Activated CD4-positive, alpha-beta T cell treated with anti-CD3 and anti-CD28 coated beads for 48 hours (primary cell): ENCODE data around the gene SMAD3.

ENCODE experiments used
- DNase-seq: peaks from one replicate; pipeline ENCODE4 v3.0.0-alpha.2; 2020

SMAD3 gene

GRCh38 chr15:67167091-67167490 lies 101.7 kb downstream of the SMAD3 start:
- no peak for DNase-seq

- DNase-seq, result no peak
These were observed 103.3 kb downstream of the SMAD3 start for GRCh38 chr15:67168694-67169093.

- no peak for DNase-seq
These were observed 104.9 kb downstream of the SMAD3 start for GRCh38 chr15:67170143-67170925.

DNA sequence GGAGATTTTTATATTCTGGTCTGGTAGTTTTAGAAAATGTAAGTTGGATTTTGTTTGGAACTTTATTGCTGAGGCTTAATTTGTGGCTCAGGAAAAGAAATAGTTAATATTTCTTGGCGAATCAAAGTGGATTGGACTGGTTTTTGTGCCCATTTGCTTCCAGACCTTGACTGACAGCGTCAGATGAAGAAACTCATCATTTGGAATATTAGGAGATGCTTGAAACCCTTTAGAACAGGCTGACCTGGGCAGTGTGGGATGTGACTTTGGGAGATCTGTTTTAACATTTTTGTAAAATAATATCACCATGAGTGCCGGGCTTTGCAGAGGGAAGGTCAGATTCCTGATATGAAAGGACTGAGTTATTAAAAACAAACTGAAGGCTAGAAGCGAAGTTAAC lies 106.1 kb downstream of the SMAD3 start:
- no peak for DNase-seq

GRCh38 chr15:67172172-67172571 lies 106.8 kb downstream of the SMAD3 start:
- peak; percentile 67 for DNase-seq

GRCh38 chr15:67173005-67173404 lies 107.6 kb downstream of the SMAD3 start:
- DNase-seq, result no peak

DNA sequence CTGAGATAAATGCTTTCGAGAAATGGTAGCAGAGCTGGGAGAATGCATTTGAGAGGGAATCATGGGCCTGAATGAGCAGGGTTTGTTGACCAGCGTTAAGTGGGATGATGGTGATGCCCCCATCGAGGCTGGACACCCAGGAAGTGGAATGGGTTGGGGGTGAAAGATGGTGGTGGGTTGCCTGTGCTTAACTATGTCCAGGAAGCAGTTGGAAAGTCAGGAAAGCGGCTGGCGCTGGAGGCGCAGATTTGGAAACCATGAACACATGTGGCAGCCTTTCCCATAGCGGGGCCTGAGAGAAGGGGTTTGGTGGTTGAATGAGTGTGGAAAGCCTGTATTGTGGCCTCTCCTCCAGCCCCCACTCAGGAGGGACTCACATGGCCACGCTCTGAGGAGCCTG lies 108.4 kb downstream of the SMAD3 start:
- no peak for DNase-seq

DNA sequence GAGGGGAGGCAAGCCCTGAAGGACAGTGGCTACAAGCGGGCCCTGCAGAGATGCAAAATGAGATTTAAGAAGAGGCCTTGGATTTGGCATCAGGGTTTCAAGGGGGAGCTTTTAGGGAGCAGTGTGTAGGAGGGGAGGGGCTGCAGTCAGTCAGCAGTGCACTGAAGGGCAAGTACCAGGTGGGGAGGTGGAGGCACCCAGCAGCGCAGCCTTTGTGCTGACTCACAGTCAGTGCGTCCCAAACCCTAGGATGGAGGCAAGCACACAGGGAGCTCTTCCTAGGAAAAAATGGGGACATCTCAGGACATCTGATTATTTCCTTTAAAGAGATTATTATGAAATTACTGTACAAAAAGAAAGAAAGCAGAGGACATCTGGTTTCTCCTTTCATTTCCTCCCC lies 109.0 kb downstream of the SMAD3 start:
- no peak for DNase-seq

DNA sequence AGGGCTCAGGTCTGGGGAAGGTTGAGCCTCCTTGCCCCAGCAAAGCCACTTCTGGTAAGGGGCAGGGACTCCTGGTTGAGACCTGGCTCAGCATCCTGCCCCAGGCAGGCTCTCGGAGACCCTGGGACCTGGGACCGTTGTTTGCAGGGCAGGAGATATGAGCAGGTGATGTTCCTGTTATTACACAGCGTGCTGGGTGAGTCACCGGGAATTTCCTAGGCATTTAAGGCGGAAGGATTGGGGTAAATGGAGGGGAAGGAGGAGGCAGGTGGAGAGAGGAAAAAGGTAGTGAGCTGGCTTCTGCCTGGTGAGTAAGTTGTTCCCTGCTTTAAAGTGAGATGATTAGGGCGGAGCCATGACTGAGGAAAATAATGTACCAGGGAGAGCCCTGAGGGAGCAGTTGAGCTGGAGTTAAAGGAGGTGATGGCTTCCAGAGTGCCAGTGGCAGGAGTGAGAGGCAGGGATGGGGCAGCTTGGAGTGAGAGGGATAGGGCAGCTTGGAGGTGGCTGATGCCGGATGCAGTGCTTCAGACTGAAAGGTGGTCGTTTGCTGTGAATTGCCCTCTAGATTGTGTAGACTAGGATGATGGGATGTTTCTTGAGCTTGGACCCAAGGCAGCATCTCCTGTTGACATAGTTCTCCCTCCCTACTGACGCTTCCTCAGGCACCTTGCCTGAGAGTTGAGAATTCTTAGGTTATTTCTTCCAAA lies 109.6 kb downstream of the SMAD3 start:
- DNase-seq, result peak; percentile 45

DNA sequence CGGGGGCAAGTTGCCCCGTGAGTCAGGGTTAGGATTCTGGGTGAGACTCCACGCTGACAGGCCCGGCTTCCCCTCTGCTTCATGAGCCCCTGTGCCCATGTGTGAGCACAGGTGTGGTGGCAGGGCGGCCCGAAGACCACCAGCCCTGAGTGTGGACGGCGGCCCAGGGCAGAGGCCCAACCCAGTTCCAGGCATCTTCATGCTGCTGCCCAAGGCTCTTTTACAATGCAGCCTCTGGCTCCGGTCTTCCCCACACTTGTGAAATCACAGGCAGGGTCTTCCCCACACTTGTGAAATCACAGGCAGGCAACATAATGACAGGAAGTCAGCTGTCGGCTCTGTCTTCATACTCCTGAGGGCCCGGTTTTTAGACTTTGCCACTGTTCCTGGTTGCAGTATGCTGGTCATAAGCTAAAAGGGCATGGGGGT lies 110.3 kb downstream of the SMAD3 start:
- peak; percentile 47 for DNase-seq

DNA sequence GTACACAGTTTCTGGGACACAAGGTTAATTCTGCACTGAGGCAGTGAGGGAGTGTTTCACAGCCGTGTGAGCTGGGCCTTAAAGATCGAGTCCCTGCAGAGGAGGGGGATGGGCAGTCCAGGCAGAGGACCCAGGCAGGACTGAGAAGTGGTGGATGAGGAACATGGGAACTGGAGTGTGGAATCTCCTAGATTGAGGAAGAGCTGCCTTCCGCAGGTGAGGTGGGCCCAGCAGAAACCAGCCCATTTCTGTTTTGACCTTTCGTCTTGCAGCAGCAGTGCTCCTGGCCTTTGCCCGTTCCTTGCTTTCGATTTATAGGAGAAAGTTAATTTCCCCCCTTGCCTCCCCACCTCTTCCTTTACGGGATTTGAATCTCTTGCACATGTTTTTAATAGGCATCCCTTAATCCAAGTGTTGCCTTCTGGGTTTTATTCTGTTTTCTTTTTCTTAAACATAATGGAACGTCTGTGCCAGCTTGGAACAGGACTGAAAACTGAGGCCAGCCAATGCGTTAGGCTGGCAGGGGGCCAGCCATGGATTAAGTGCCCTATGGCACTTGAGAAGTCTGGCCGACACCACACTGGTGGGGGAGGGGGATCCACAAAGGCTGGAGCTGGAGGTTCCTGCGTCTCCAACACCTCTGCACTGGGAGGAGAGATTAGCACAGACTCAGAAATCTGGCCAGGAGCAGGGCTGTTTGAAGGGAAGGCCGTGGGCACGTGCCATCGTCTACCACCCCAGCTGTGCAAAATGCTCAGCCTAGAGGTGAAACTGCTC lies 111.0 kb downstream of the SMAD3 start:
- no peak for DNase-seq

- DNase-seq, result peak; percentile 13
These were observed 112.3 kb downstream of the SMAD3 start for GRCh38 chr15:67177752-67178151.

- DNase-seq, result no peak
These were observed 113.3 kb downstream of the SMAD3 start for GRCh38 chr15:67178569-67179210.

GRCh38 chr15:67179411-67179995 lies 114.1 kb downstream of the SMAD3 start:
- DNase-seq, result no peak

DNA sequence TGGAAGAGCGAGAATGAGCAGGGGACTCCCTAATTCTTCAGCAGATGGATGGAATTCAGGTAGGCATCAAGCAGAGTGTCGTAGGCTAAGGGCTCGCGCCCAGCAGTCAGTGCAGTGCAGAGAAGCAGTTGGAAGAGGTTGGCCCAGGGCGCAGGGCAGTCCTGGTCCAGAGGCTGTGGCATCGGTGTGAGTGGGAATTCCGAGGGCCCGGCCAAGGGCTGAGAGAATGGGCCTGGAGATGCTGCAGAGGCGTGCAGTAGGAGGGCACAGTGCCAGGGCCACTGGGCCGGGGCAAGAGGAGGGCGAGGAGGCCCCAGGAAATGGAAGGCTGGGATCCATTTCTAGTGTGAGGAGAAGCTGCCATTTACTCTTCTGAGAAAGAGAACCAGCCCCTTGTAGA lies 114.6 kb downstream of the SMAD3 start:
- no peak for DNase-seq

GRCh38 chr15:67180514-67181191 lies 115.3 kb downstream of the SMAD3 start:
- DNase-seq, result no peak

GRCh38 chr15:67181221-67181639 lies 115.8 kb downstream of the SMAD3 start:
- DNase-seq, result no peak

- DNase-seq, result no peak
These were observed 118.2 kb downstream of the SMAD3 start for GRCh38 chr15:67183443-67184169.

DNA sequence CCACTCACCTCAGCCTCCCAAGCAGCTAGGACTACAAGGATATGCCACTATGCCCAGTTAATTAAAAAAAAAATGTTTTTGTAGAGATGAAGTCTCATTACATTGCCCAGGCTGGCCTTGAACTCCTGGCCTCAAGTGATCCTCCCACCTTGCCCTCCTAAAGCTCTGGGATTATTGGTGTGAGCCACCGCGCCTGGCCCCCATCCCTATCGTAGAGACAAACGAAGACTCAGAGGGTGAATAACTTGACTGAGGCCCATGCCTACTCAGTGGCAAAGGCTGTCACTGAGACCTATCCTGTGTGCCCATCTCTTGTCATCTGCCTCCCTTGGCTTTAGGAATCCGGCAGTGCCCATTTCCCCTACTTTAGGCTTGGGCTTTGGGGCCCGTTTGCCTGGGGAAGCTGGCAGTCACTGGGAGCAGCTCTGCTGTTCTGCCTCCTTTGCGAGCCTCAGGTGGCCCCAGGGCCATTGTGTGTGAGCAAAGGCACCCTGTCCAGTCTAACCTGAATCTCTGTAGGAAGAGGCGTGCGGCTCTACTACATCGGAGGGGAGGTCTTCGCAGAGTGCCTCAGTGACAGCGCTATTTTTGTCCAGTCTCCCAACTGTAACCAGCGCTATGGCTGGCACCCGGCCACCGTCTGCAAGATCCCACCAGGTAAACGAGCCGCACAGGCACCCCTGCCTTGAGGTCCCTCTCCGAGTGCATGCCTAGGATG lies 119.0 kb downstream of the SMAD3 start:
- DNase-seq, result no peak

- DNase-seq, result no peak
These were observed 119.6 kb downstream of the SMAD3 start for GRCh38 chr15:67185051-67185450.
